HFF-Myc (cell line): Measurements from ENCODE around the gene EHD4.

Source experiments
- DNase-seq: peaks from one replicate; pipeline ENCODE4 v3.0.0-alpha.2; 2011; ENCODE audit warnings: low read depth; ENCODE audit errors: extremely low read depth
- H3K4me3 ChIP-seq: replicated peaks from 2 replicates; pipeline ENCODE4 v1.5.1; 2011; ENCODE audit warnings: low read depth, mild to moderate bottlenecking, control low read depth, low read length
- CTCF ChIP-seq: IDR thresholded peaks from 2 replicates; pipeline ENCODE4 v1.5.1; 2012; ENCODE audit warnings: mild to moderate bottlenecking, low read depth, low read length, control low read depth; ENCODE audit errors: missing control alignments

EHD4 gene

GRCh38 chr15:41944313-41944940 is 27.9 kb downstream of the EHD4 start:
- peak overlapping the region; percentile 7; the same call in 1 of the 2 replicates for H3K4me3 ChIP-seq
- no peak for TF ChIP-seq CTCF
- DNase-seq, result peak; percentile 97

DNA sequence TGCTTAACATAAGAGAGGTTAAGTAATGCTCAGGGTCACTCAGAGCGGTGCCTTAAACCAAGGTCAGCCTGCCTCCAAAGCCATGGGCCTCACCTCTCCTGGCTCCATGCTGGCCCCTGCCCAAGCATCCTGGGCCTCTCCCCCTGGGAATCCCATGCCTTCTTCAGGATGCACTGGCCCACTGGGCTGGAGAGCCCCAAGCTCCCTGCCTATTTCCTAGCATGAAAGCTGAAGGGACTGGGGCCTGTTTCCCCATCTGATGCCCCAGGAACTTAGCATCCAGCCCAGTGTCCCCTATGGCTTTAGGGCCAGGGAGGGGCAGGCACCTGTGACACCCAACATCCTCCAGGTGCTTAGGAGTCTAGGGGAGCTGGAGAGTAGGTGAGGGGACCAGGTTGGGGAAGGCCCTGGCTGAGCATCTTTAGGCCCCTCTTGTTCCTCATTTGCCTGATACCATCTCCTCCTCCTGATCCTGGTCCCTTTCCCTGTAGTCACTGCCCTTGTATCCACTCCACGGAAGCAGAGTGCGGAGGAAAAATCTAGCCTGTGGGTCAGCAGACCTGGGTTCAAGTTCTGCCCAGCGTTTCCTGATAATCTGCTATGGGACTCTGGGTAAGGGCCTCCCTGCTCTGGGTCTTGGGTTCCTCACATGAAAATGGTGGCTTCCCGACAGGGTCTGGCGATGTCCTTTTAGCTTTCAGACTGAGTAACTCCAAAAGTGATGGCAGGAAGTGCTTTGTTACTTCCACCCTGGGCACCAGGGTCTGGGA is 28.6 kb downstream of the EHD4 start:
- TF ChIP-seq CTCF, result no peak
- no peak for DNase-seq
- no peak overlapping the region for H3K4me3 ChIP-seq

GRCh38 chr15:41942886-41943285 is 29.5 kb downstream of the EHD4 start:
- H3K4me3 ChIP-seq, result no peak overlapping the region
- no peak for TF ChIP-seq CTCF
- DNase-seq, result no peak

- no peak overlapping the region for H3K4me3 ChIP-seq
- no peak for DNase-seq
- TF ChIP-seq CTCF, result no peak
Measured at GRCh38 chr15:41941644-41942415, 30.5 kb downstream of the EHD4 start.

DNA sequence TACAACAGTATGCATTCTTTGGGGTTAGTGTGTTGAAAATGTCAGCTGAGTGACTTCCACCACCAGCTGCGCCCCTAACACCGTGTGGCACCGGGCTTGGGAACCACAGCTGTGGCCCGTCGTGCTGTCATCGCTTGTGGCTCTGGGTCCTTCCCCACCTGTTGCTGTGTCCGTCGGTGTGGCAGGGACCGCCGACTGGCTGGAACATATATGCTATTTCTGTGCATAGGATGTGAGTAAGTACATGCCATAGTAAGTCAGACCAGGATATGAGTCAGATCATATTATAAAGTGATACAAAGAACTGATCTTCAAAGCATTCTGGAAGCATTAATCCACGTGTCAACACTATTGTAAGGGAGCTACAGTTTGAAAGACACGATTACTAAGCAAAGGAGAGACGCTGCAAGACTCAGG is 31.9 kb downstream of the EHD4 start:
- DNase-seq, result peak; percentile 57
- no peak for TF ChIP-seq CTCF

DNA sequence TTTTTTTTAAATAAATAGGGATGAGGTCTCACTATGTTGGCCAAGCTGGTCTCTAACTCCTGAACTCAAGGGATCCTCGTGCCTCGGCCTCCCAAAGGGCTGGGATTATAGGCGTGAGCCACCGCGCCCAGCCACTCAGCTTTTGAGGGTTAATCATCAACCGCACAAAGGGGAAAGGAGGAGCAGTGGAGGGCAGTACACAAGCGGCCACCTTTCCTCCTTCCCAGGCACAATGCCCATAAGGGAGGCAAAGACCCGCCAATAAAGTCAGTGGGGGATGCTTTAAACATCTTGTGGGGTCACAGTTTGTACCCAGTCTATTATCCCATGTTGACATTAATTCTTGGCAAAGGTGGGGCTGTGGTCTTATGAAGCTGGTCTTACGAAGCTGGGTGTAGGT is 32.4 kb downstream of the EHD4 start:
- H3K4me3 ChIP-seq, result no peak overlapping the region
- no peak for DNase-seq
- no peak for TF ChIP-seq CTCF

More for the DNA sequence above, 31.9 kb downstream of the EHD4 start:
- H3K4me3 ChIP-seq, result no peak overlapping the region
